H1 (cell line): ENCODE measurements around the gene PFKM. TPM values are rescaled to one million over a fixed set of nuclear protein-coding genes. Genes with fewer than 3 reads are reported as not detected.

Source experiments
- RBBP5 ChIP-seq: IDR thresholded peaks from 2 replicates; pipeline ENCODE4 v1.7.1; 2012; ENCODE audit warnings: low read depth, mild to moderate bottlenecking, inconsistent platforms, low read length, moderate library complexity, borderline replicate concordance
- polyA plus RNA-seq, 7 experiments: library from polyadenylated mRNA; depleted of rRNA in 3 of 7; stranded (reverse) in 5 of 7; unstranded in 2 of 7; fragments of >200 nt in 5 of 7; fragments of 200-250 nt in 2 of 7; gene quantifications; 1 replicate in 5 of 7; 2 replicates in 1 of 7; 4 replicates in 1 of 7; pipeline versions ENCODE4 v1.2.1 to v1.2.3, GENCODE V29; 2011 to 2013; ENCODE audit warnings: missing spikeins in 2 of 7, mixed read lengths in 2 of 7
- total RNA-seq: library from RNA; stranded (reverse); fragmentation: NEBNext Ultra II Directional; extraction: Animal tissue kit (Norgen Biotek cat#: 25700); gene quantifications from 2 replicates; pipeline ENCODE4 v1.2.1, GENCODE V29; 2021

PFKM gene
- total and polyA plus RNA-seq, 2 of the 8 experiments (the other 6 are each of a cell fraction or from before 2014, with no cell fraction given), result 62.6 to 106 TPM

- TF ChIP-seq RBBP5, result no peak
These were observed 61.3 kb downstream of the PFKM start (continued) for GRCh38 chr12:48180424-48180823.
